SK-N-SH (cell line): ENCODE measurements around the gene OPCML.

Experiments used
- EZH2phosphoT487 ChIP-seq: fragments of 200-600 bp; sonication (generic); IDR thresholded peaks from 2 replicates; pipeline ENCODE4 v1.6.1; 2017; ENCODE audit warnings: low read depth, mixed run types, mild to moderate bottlenecking, antibody characterized with exemption, moderate library complexity, borderline replicate concordance
- FOSL2 ChIP-seq: IDR thresholded peaks from 2 replicates; pipeline ENCODE4 v1.4.0; 2012; ENCODE audit warnings: low read depth, mild to moderate bottlenecking, moderate library complexity, borderline replicate concordance
- FOXJ3 ChIP-seq: sonication (generic); formaldehyde crosslinking; IDR thresholded peaks from 2 replicates; pipeline ENCODE4 v1.5.1; 2020; ENCODE audit warnings: mild to moderate bottlenecking, missing genetic modification reagents
- NRF1 ChIP-seq: IDR thresholded peaks from 2 replicates; pipeline ENCODE4 v1.6.1; 2012; ENCODE audit warnings: low read depth, mild to moderate bottlenecking, low read length
- RAD21 ChIP-seq: IDR thresholded peaks from 2 replicates; pipeline ENCODE4 v1.6.1; 2012; ENCODE audit warnings: mild to moderate bottlenecking, low read length
- SMC3 ChIP-seq: IDR thresholded peaks from 2 replicates; pipeline ENCODE4 v1.6.1; 2012; ENCODE audit warnings: low read depth, low read length, improper control_type of control experiment

DNA sequence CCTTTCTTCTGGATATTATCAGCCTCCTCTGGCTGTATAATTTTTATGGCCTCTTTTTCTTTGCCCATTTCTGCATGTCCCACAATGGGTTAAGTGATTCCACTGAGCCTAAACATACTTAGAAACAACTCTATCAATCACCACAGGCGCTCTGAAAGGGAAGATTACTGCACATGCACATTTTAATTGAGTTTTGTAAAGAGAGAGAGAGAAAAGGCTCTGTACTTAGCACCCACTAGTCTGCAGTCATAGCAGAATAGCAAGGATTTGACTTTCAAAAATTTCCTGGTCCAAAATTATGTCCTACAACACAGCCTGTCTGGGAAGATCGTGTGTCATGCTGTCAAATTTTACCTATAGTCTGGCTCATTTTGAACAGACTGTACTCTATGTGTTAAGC, 758.5 kb downstream of the OPCML start:
- TF ChIP-seq FOXJ3 (CRISPR knock-in tag), result no peak
- no peak for TF ChIP-seq NRF1
- no peak for TF ChIP-seq SMC3
- no peak for TF ChIP-seq EZH2phosphoT487
- TF ChIP-seq RAD21, result no peak
- TF ChIP-seq FOSL2, result no peak
